HG02943 (cell line): ENCODE data around the gene PLEKHG5.
"Not testable (repeated sequence)": the region's sequence is repeated elsewhere in the genome, so short reads cannot be mapped to it uniquely, and the experiment has no call there.

Experiments used
- ATAC-seq: cut with Tn5 transposase; IDR thresholded peaks from one replicate; pipeline ENCODE4 v1.9.1; 2021; ENCODE audit warnings: mild to moderate bottlenecking, low read depth, moderate library complexity; ENCODE audit not compliant: unreplicated experiment

The PLEKHG5 gene

GRCh38 chr1:6450005-6450450 is 41.4 kb downstream of the PLEKHG5 start:
- no peak for ATAC-seq

DNA sequence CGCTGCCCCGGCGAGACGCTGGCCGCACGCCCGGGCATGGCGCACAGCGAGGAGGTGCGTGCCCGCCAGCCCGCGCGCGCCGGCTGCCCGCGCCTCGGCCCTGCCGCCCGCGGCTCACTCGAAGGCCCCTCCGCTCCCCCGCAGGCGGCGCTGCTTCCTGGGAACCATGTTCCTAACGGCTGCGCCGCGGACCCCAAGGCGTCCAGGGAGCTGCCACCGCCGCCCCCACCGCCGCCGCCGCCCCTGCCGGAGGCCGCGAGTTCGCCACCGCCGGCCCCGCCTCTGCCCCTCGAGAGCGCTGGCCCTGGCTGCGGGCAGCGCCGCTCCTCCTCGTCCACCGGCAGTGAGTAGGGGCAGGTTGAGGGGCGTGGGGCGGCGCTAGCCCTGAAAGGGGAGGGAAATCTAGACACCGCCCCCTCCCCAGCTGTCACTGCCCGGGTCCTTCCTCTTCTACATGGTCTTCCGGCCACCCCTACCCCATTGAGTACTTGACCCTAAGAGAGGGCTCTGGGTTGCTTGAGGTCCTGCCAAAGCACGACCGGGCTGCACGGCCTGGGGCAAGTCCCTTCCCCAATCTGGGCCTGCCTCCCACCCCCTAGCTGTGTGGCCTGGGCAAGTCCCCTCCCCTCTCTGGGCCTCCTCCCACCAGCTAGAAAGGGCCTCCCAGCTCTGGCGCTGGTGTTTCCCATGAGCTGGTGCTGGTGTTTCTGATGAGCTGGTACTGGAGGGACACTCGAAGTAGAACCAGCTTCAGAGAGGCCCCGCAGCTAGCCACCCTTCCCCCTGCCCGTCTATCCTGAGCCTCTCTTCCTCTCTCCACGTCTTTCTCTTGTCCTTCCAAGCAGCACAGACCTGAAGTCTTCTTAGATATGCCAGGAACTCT is 42.5 kb downstream of the PLEKHG5 start:
- ATAC-seq: no peak

GRCh38 chr1:6447818-6448748 is 43.4 kb downstream of the PLEKHG5 start:
- no peak for ATAC-seq

DNA sequence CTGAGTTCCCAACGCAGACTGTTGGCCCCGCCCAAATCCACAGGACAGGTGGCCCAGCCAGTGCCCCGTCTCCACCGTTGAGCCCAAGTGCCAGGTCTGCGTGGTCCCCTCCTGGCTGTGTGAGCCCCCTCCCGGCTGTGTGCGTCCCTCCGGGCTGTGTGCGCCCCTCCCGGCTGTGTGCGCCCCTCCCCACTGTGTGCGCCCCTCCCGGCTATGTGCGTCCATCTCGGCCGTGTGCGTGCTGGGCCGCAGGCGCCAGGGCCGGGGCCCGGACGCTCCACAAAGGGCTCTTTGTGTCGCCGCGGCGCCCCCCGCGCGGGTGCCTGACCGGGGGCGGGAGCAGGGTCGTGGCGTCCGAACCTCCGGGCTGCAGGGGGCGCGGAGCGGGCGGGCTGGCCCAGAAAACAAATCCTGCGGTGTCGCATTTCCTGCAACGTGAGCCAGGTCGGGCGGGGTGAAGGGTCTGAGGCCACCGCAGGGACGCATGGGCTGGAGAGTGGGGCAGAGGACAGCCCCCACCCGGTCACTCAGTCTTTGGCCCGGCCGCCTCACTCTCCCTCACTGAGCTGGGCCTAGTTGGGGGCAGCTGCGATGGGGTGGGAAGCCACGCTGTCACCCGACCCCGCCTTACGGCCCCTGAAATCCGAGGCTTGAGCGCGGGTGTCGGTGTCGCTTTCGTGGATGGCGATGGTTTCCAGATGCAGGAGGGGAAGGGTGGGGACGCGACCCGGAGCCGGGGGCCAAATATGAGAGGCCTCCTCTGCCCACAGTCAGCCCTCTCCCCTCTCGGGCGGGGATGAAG is 44.2 kb downstream of the PLEKHG5 start:
- no peak for ATAC-seq

DNA sequence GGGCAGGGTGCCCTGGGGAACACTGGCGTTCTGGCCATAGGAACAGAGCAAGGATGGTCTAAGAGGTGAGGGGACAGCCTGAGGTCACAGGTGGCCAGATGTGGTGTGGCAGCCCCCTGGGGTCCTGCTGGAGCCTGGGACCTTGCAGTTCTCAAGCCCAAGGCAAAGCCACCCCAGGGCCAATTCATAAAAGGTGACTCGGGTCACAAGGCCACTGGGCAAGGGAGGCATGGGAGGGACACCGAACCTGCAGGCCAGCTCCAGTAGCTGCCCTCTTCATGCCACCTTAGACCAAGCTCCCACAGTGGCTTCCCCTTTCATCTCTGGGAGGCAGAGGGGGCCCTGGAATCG is 44.8 kb downstream of the PLEKHG5 start:
- ATAC-seq: no peak

- not testable (repeated sequence) for ATAC-seq
Observed at GRCh38 chr1:6445929-6446328, 45.5 kb downstream of the PLEKHG5 start.

- ATAC-seq: no peak
Observed at GRCh38 chr1:6445062-6445763, 46.3 kb downstream of the PLEKHG5 start.

GRCh38 chr1:6444377-6444776 is 47.1 kb downstream of the PLEKHG5 start:
- ATAC-seq: no peak

GRCh38 chr1:6443339-6444115 is 47.9 kb downstream of the PLEKHG5 start:
- ATAC-seq: no peak

DNA sequence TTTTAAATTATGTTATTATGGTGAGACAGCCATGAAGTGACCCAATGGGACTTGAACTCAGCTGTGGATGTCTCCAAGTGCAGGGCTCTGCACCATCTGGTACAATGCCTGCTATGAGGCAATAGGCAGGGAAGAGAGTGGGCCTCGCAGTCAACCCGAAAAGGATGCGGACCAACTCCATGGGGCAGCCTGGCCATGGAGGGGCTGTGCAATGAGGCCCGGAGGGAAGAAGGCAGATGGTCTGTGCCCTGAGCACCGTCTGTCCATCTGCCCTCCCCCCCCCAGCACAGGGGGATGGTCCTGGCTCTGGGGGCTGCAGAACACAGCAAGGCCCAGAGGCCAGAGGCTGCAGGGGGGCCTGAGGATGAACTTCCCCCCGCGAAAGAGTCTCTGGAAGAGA is 49.9 kb downstream of the PLEKHG5 start:
- no peak for ATAC-seq

DNA sequence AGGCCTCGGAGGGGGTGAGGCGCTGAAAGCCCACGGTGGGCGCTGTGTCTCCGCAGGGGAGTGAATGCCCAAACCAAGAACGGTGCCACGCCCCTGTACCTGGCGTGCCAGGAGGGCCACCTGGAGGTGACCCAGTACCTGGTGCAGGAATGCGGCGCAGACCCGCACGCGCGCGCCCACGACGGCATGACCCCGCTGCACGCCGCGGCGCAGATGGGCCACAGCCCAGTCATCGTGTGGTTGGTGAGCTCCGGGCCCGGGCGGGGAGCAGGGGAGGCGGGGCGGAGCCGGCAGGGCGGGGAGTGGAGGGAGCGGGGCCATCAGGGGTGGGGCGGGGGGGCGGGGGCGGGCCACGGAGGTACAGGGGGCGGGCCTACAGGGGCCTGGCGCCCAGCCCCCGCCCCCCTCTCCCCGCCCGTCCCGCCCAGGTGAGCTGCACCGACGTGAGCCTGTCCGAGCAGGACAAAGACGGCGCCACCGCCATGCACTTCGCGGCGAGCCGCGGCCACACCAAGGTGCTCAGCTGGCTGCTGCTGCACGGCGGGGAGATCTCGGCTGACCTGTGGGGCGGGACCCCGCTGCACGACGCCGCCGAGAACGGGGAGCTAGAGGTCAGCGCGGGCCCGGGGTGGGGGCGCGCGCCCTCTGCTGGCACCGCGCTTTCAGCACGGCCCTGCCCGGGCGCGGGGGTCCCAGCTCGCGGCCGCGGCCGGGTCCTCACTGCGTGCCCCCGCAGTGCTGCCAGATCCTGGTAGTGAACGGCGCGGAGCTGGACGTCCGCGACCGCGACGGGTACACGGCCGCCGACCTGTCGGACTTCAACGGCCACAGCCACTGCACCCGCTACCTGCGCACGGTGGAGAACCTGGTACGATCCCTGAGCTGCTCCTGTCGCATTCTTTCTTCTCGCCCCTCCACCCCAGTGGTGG is 51.0 kb downstream of the PLEKHG5 start:
- no peak for ATAC-seq

- peak; percentile 56 for ATAC-seq
Observed at GRCh38 chr1:6438047-6438525, 53.4 kb downstream of the PLEKHG5 start.

DNA sequence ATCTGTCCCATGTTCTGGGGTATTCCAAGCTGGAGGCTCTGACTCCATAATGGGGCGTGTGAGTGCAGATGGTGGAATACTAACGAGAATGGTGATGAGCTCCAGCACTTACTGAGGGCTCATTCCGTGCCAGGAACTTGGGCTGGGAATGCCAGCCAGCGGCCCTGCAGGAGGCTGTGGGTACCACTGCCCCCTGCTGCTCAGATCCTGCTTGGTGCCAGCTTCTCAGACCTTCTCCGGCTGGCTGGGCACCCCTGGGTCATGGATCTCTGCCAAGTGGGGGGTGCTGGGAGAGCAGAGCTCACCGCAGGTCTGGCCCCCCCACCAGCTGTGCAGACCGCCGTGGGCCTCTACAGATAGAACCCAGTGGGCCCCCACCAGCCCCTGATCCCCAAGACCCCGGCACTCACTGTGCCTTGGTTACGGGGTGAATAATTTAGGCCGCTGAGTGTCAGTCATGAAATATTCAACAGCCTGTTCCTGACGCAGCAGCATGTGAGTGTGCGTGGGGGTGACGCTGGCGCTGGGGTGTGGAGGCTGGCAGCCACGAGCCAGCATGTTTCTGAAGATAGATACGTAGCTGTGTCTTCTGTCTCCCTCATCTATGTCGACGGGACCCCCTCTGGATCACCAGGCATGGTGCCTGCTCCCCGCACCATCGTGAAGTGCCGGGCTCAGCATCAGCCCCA is 54.3 kb downstream of the PLEKHG5 start:
- ATAC-seq: not testable (repeated sequence)

- ATAC-seq: not testable (repeated sequence)
Observed at GRCh38 chr1:6436277-6436676, 55.2 kb downstream of the PLEKHG5 start.

GRCh38 chr1:6435547-6435946 is 55.9 kb downstream of the PLEKHG5 start:
- ATAC-seq: no peak

GRCh38 chr1:6435129-6435528 is 56.3 kb downstream of the PLEKHG5 start:
- no peak for ATAC-seq

GRCh38 chr1:6434186-6434585 is 57.3 kb downstream of the PLEKHG5 start:
- no peak for ATAC-seq
